ENCODE data around the gene PRKCQ. TPM values are rescaled to one million over a fixed set of nuclear protein-coding genes. Genes with fewer than 3 reads are reported as not detected.

Gene PRKCQ
- total RNA-seq, 1 donor from 2014 or later: 3.5 TPM

- Histone ChIP-seq H3K79me2 (ENCODE audit: low read depth) (no peaks in the 10 kb centered on the region), H3K27me3 (no peaks in the 10 kb centered on the region), H3K27ac (no peak overlapping the region), H3K9ac (no peak overlapping the region), H3K4me2 (no peak overlapping the region), H2AFZ (replicated peaks) (no peak overlapping the region), H3K4me3 (no peak overlapping the region), H3K4me1 (no peaks in the 10 kb centered on the region), H3F3A (ENCODE audit: low read depth) (no peaks in the 10 kb centered on the region), H3K9me3 (ENCODE audit: low read depth) (no peaks in the 10 kb centered on the region), H3K36me3 (no peaks in the 10 kb centered on the region), H4K20me1 (ENCODE audit: low read depth) (no peaks in the 10 kb centered on the region)
- no peak for TF ChIP-seq EZH2 (IDR thresholded peaks at IDR 0.05)
- TF ChIP-seq CTCF (IDR thresholded peaks at IDR 0.05): peak; percentile 22
- no peak for TF ChIP-seq EZH2phosphoT487 (IDR thresholded peaks at IDR 0.05)
- peaks cover 4% of the 10 kb centered on the region for H3K4me1 Mint-ChIP-seq
- H3K4me3 Mint-ChIP-seq: no peak overlapping the region
- H3K9me3 Mint-ChIP-seq: no peaks in the 10 kb centered on the region
- H3K27me3 Mint-ChIP-seq (ENCODE audit: insufficient read depth, low read depth): peaks cover 2% of the 10 kb centered on the region
- H3K36me3 Mint-ChIP-seq: peaks cover 10% of the 10 kb centered on the region
- no peak overlapping the region for H3K27ac Mint-ChIP-seq
- DNase-seq (ENCODE audit: low spot score): peak; percentile 12
These were observed 101.4 kb downstream of the PRKCQ start for GRCh38 chr10:6478722-6479121.

- Mint-ChIP-seq H3K4me3 (no peak overlapping the region), H3K36me3 (peaks cover 7% of the 10 kb centered on the region), H3K27me3 (ENCODE audit: insufficient read depth, low read depth) (peaks cover 2% of the 10 kb centered on the region), H3K9me3 (no peaks in the 10 kb centered on the region), H3K27ac (no peak overlapping the region), H3K4me1 (peaks cover 9% of the 10 kb centered on the region)
- Histone ChIP-seq H3K27me3 (no peaks in the 10 kb centered on the region), H3K4me1 (no peaks in the 10 kb centered on the region), H3K79me2 (ENCODE audit: low read depth) (no peaks in the 10 kb centered on the region), H3K27ac (no peak overlapping the region), H3K9ac (no peak overlapping the region), H4K20me1 (ENCODE audit: low read depth) (no peaks in the 10 kb centered on the region), H2AFZ (replicated peaks) (no peak overlapping the region), H3K36me3 (no peaks in the 10 kb centered on the region), H3K9me3 (ENCODE audit: low read depth) (no peaks in the 10 kb centered on the region), H3F3A (ENCODE audit: low read depth) (no peaks in the 10 kb centered on the region), H3K4me2 (no peak overlapping the region), H3K4me3 (no peak overlapping the region)
- TF ChIP-seq CTCF (IDR thresholded peaks at IDR 0.05) (no peak), EZH2 (IDR thresholded peaks at IDR 0.05) (no peak), EZH2phosphoT487 (IDR thresholded peaks at IDR 0.05) (no peak)
- no peak for DNase-seq (ENCODE audit: low spot score)
These were observed 103.1 kb downstream of the PRKCQ start for GRCh38 chr10:6476989-6477388.

GRCh38 chr10:6474871-6475270 is 105.2 kb downstream of the PRKCQ start:
- Histone ChIP-seq H4K20me1 (ENCODE audit: low read depth) (no peaks in the 10 kb centered on the region), H3K4me3 (no peak overlapping the region), H3K27ac (no peak overlapping the region), H3F3A (ENCODE audit: low read depth) (no peaks in the 10 kb centered on the region), H3K9ac (no peak overlapping the region), H2AFZ (replicated peaks) (no peak overlapping the region), H3K79me2 (ENCODE audit: low read depth) (no peaks in the 10 kb centered on the region), H3K4me1 (no peaks in the 10 kb centered on the region), H3K27me3 (no peaks in the 10 kb centered on the region), H3K36me3 (no peaks in the 10 kb centered on the region), H3K9me3 (ENCODE audit: low read depth) (no peaks in the 10 kb centered on the region), H3K4me2 (no peak overlapping the region)
- H3K4me3 Mint-ChIP-seq: no peak overlapping the region
- H3K9me3 Mint-ChIP-seq: no peaks in the 10 kb centered on the region
- H3K4me1 Mint-ChIP-seq: peaks cover 9% of the 10 kb centered on the region
- peaks cover 7% of the 10 kb centered on the region for H3K36me3 Mint-ChIP-seq
- DNase-seq (ENCODE audit: low spot score): no peak
- H3K27ac Mint-ChIP-seq: no peak overlapping the region
- no peaks in the 10 kb centered on the region for H3K27me3 Mint-ChIP-seq (ENCODE audit: insufficient read depth, low read depth)
- no peak for TF ChIP-seq CTCF (IDR thresholded peaks at IDR 0.05)

Measured in neural progenitor cell (in vitro differentiated cells).